ENCODE results near the gene TCEA3.

GRCh38 chr1:23405946-23406345, 18.6 kb downstream of the TCEA3 start:
- TF ChIP-seq CTCF (IDR thresholded peaks at IDR 0.05; ENCODE audit: low read depth, low read length, poor library complexity, severe bottlenecking) = no peak
- no peak for TF ChIP-seq EZH2phosphoT487 (IDR thresholded peaks at IDR 0.05; ENCODE audit: borderline replicate concordance, low read length)

All from DOHH2 (cell line).